GM21825 (cell line): ENCODE data around the gene MRTFB.

Source experiments
- ATAC-seq: cut with Tn5 transposase; IDR thresholded peaks from one replicate; pipeline ENCODE4 v1.9.1; 2021; ENCODE audit warnings: mild to moderate bottlenecking, moderate library complexity; ENCODE audit not compliant: unreplicated experiment

MRTFB gene

DNA sequence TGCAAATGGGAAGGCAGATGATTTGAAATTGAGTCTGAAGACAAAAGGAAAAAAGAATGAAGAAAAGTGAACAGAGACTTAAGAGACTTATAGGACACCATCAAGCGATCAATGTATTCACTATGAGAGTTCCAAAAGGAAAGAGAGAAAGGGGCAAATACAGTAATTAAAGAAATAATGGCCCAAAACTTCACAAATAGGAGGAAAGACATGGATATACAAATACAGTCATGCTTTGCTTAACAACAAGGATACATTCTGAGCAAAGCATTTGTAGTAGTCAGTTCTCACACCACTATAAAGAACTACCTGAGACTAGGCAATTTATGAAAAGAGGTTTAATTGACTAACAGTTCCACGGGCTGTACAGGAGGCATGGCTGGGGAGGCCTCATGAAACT, 152.5 kb downstream of the MRTFB start:
- ATAC-seq: no peak

DNA sequence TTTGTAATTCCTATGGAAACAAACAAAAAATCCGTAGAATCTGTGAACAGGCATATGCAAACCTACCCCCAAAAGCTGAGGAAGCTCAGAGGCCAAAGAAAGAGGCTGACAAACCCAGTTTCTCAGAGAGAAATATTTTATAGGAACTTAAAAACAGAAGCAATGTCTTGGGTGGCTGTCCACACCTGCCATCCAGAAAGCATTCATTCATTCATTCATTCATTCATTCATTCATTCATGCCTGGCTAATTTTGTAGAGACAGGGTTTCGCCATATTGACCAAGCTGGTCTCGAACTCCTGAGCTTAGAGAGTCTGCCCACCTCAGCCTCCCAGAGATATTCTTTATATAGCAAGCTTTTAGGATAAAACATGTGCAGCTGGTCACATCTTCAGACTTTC, 154.3 kb downstream of the MRTFB start:
- ATAC-seq: no peak

DNA sequence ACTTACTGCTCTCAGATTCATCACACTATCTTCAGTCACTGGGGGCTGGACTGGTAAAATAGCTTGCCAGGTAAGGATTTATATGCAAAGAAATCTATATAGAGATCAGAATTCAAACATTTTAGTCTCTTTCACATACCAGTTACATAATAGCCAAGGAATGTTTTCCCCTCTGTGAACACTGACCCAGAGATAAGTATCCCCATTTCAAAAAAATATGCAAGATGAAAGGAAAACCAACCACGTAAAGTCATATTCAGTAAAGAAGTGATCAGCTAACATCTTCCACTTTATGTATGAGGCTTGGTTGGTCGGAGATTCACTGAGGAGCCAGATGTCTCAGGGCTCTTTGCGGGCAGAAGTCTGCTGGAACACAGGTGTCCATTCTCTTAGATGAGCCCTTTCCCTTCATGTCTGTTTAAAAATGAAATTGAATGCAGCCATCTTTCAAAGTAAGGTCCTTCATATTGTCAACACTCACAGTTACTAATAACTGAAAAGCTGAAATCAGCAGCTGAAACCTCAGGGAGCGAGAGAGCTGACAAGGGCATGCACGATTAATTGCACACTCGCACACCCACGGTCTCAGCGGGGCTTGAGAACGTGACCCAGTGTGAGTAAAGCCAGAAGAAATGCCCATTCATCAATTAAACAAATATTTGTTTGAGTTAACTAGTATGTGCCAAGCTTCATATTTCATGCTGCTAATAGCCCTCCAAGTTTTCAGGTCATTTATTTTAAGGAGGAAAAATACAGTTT, 161.2 kb downstream of the MRTFB start:
- ATAC-seq: no peak

DNA sequence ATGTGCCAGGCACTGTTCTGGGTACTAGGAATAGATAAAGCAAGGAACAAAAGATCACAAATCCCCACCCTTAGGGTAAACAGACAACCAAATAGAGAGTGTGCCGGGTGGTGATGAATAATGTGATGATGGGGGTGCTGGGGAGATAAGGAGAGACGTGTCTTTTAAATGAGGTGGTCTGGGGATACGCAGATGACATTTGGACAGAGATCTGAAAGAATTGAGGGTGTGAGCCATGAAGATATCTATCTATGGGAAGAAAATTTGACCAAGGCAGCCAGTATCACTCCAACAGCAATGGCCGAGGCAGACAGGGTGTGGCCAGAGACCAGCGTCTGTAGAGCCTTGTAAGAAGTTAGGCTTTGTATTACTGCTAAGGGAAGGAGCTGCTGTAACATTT, 165.3 kb downstream of the MRTFB start:
- no peak for ATAC-seq

DNA sequence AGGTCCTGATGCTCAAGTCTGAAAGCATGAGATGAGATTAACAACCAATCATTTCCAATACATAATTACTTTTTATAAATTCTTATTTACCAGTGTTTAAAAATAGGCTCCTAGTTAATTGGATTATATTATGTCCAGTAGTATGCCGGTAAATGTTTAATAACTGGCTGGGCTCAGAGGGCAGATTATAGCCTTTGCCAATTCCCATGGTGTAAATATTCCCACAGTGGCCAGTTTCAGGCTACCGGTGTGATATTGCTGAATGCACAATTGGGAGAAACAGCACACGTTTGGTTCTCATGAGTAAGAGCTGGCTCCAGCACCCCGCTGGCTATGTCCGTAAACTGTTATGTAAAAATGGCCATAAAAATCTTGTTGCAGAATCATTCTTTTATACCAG, 167.6 kb downstream of the MRTFB start:
- no peak for ATAC-seq

DNA sequence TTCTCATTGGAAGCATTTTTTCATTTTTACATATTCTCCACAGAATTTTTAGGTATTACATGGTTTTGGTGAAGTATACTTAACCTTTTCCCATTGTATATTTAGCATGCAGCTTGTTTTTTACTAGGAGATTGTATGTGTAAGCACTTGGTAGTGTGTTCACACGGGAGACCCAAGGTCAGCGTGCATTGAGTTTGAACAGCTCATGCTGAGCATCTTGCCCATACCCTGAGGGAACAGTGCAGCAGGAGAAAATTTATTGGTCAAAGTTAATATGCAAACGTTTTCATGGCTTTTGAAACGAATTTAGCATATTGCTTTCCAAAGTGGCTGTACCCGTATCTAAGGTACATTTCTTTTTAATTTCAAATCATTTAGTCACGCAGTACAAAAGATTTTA, 168.7 kb downstream of the MRTFB start:
- no peak for ATAC-seq

DNA sequence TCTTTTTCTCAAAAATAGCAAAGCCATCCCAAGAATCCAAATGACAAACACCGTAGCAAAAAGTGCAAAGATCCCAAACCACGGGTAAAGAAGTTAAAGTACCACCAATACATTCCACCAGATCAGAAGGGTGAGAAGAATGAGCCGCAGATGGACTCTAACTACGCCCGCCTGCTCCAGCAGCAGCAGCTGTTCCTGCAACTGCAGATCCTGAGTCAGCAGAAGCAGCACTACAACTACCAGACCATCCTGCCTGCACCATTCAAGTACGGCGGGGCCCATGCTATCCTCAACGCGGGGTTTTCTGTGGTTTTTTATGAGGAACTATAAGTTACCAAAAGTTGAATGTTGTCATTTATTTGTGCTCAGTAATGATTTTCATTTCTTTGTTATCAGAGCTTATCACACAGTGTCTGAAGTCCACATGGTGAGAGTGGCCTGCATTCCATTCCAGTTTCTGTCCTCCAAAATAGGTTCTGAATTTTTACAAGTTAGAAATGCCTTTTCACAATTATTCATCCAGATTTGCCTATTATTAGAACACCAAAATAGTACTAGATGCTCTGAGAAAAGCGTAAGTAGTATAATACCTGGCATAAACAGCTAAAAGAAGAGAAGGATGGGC, 169.2 kb downstream of the MRTFB start:
- no peak for ATAC-seq

DNA sequence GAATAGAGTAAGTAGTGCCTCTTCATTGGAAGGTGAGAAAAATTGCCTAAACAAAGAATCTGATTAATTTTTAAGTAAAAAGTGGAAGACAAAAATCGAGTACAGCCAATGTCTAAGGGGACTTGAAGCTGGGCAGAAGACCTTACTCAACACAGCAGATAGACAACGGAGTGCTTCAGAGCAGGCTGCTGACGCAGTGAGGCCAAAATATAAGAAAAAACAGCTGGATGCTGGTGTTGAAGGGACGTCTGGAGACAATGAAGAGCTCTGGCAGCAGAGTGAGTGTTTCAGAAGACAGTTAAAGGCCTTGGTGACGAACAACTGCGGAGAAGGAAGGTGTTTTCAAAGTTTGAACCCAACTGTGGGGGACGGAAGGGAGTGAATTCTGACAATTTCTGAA, 169.8 kb downstream of the MRTFB start:
- no peak for ATAC-seq

DNA sequence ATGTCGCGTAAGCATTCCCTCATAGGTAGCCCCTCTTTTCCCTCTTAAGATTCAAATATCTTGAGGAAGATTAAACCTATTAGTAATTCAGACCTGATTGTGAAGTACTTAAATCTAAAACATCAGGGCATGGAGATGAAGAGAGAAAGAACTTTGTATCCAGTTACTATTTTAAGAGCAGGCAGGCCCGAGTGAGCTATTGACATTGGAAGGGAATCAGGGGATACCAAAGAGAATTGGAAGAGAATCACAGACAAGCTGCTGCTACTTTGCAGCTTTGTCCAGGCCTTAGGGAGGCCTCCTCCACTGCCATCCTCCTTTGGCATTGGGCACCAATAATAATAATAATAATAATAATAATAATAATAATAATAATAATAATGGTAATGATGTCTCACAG, 170.5 kb downstream of the MRTFB start:
- no peak for ATAC-seq

DNA sequence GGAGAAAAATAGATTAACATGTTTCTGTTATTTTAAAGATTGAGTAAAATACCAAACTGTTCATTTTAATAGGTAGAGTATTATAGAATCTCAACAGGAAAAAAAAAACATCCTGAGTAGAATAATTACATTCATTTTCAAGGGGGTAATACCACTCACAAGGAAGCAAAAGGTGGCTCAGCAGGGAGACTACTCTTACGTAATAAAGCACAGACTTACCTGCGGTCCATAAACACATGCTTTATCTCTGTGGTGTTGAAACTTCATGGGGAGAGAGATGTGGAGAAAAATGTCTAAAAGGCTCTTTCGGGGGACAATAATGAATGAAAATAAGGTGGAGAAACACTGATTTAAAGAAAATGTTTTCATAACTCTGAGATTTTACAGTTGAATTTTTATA, 171.7 kb downstream of the MRTFB start:
- ATAC-seq: no peak

DNA sequence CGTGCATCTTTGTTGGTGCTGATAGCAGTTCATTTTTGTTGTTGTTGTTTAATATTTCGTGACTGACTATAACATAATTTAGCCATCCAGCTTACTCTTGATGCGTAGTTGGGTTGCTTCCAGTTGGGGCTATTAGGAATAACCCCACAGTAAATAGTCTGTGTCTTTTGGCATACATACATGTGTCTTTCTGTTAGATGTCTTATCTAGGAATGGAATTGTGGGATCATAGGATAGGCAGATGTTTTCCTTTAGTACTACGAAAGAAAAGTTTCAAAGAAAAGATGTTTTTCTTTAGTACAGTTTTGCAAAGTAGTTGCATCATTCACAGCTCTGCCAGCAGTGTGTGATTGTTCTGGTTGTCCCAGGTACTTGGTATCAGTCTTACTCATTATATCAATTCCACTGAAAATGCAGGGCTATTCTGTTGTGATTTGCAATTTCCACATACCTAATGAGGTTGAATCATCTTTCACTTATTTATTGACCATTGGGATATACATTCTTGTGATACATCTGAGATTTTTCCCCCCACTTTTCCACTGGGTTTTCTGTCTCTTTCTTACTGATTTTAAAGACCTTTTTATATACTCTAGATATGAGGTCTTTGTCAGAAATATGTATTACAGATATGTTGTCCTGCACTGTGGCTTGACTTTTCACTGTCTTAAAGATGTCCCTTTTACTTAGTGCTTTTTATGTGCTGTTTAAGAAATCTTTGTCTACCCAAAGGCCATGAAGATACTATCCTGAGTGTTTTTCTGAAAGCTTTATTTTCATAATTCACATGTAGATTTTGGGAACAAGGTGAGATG, 173.3 kb downstream of the MRTFB start:
- ATAC-seq: no peak

DNA sequence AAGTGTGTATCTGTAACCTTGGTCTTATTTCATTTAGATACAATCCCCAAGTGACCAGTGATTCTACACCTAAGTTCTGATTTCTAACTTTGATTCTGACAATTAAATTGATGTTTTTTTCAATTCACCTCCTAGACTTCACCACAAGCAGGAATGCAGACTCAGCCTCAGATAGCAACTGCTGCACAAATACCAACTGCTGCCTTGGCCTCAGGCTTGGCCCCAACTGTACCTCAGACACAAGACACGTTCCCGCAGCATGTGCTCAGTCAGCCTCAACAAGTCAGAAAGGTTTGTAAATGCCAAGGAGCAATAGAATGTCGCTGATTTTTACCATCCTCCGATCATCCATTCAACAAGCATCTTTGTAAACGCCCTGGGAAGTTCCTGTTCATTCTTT, 177.7 kb downstream of the MRTFB start:
- no peak for ATAC-seq

DNA sequence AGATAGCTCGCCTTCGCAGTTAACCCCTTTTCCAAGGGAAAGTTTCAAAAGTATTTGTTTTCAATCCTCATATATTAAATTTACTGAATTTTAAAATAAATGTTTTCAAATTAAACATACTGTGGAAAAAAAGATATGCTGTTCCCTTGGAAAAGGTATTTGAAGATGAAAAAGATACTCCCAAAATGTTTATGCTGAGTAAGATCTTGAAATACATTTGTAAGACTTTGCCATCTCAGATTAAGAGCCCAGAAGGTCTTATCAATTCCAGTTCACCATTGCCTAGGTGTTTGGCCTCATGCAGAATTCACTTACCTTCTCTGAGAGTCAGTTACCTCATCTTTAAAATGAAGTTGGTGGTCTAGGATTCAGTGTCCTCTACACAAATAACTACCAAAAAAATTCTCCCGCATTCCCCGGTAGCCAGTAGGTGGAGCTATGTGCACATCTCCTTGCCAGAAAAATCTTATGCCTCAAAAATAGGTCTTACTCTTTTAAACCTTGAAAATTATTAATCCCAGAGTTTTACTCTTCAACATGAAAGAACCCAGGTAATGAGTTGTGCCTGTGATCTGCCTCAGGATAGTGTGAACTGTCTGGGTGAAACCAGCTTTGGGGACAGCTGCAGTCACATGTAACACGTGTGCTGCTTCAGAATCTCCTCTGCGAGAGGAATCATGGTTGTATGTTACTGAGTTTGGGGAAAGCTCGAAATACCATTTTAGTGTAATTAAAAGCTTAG, 178.3 kb downstream of the MRTFB start:
- ATAC-seq: no peak

DNA sequence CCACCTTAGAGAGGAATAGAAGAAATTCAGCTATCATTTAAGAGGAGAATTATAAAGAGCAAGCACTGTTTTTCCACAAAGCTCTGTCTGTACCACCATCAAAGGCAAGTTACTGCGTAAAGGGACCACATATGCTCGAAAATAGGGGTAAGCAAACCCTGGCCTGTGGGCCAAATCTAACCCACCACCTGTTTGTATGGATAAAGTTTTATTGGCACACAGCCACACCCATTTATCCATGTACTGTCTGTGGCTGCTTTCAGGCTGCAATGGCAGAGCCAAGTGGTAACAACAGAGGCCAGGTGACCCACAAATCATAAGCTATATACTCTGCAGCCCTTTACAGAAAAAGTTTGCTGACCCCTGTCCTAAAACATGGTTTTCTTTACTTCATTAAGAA, 180.3 kb downstream of the MRTFB start:
- ATAC-seq: no peak

DNA sequence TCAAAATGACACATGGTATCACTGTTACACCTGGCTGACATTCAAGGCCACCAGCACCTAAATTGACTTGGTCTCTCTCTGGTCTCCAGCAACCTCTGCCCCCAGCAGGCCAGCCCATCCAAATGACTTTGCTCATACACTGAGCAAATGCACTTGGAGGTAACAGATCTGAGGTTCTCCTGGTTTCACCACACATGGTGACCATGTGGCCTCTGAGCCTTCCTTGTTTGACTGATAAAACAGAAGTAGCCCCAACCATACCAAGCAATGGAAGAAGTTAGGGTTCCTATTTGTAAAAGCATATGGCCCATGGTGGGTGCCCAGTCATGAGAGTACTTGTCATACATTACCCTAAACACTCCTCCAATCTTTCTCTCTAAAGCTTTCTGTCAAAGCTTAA, 181.7 kb downstream of the MRTFB start:
- ATAC-seq: no peak

DNA sequence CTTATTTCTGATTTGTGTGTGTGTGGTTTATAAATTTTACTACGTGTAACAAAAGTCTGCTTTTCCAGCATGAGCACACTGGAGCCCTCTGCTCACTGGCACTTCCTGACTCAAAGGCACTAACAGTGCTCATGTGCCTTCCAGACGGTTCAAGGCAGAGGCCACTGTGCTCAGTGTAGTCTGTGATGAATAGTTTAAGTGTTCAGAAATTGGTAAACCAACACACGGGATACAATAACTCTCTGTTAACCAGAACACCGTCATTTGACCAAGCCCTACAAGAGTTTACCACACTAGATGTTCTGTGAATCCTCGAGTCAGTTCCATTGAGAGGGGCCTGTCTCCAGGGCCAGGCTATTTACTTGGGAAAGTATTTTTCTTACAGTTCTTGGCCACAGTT, 191.9 kb downstream of the MRTFB start:
- ATAC-seq: no peak

DNA sequence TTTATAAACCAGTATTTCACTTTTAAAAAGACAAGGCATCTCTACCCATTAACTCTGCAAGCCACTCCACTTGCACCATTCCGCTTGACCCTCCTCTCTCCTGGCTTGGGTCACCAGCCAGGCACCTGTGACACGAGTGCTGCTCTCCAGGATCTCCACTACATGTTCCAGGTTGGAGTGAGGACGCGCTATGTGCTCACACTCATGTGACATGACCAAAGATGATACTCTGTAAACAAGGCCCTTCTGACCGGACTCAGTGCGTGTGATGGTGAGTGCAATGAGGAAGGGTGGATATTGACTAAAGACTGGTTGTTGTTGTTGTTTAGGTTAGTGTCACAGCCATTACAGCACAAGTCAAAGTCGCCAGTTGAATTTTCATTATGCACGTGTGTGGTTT, 192.7 kb downstream of the MRTFB start:
- ATAC-seq: no peak

DNA sequence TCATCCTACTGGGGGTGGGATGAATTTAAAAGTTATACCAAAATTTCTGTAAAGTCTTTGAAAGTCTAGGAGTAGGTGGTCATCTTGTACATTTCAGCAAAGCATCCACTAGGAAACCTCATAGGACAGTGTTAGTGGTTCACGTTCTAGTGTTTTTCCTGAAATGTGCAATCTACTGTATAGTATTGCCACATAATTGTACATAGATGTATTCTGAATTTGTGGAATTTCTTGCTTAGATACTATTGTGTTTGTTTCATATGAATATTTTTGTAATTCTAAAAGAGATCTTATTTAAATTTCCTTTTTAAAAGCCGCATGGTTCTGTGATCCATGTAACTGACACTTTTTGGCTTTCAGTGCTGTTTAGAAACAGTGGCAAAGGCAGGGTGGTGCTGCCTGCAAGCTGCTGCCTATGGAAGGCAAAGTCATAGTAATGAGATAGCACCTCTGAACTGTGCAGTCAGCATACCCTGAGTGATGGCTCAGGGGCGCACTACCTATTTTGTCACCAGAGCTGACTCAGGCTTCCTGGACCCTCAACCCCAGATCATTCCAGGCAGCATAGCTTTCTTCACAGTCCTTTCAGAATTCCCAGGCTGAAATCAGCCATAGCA, 193.3 kb downstream of the MRTFB start:
- ATAC-seq: no peak

DNA sequence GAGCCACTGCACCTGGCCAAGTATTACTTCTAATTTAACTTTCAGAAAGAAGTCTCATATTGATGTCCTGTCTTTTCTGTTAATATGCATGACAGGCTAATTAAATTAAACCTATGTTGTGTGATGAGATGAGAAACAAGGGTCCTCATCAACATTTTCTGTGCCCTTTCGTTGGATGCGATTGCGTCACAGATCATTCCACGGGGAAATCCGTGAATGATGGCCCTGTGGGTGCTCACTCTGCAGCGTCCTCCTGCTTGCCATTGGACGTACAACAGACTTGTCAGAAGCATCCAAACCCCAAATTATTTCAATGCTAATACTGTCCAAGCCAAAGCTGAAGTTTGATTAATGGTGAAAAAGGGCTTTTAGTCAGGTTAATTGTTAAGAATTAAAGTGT, 197.0 kb downstream of the MRTFB start:
- ATAC-seq: no peak

DNA sequence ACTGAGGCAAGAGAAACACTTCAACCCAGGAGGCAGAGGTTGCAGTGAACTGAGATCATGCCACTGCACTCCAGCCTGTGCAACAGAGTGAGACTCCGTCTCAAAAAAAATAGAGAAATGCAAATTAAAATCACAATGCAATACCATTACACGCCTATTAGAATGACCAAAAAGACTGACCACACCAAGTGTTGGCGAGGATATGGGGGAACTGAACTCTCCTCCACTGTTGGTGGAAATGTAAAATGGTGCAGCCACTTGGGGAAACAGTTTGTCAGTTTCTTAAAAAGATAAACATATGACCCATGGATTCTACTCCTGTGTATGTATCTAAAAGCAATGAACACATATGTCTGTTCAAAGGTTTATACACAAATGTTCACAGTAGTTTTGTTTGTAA, 204.8 kb downstream of the MRTFB start:
- ATAC-seq: no peak

DNA sequence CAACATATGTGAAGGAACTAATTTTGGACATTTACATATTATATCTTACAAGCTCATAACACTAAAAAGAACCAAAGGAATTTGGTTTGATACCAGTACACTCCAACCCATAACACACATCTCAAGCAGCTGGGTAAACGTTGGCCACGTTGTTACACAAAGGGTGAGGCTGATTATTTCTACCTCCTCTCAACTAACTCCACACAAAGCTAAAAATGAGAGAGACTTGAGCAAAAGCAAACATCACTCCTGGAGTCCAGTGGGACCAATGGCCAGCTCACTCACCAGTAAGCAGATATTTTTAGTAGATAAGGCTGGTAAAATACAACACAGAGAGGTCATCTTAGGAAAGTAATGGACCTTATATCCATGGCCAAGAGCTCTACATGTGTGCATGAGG, 207.6 kb downstream of the MRTFB start:
- ATAC-seq: no peak
